Ishikawa (cell line): Measurements from ENCODE around the gene GREB1L.

Experiments
- CEBPB ChIP-seq: IDR thresholded peaks from 2 replicates; pipeline ENCODE4 v1.6.1; 2012
- FOXM1 ChIP-seq: IDR thresholded peaks from 2 replicates; pipeline ENCODE4 v1.6.1; 2012; ENCODE audit warnings: low read depth, borderline replicate concordance
- TAF1 ChIP-seq: IDR thresholded peaks from 2 replicates; pipeline ENCODE4 v1.6.1; 2012; ENCODE audit warnings: low read depth, mild to moderate bottlenecking
- YY1 ChIP-seq: IDR thresholded peaks from 2 replicates; pipeline ENCODE4 v1.6.1; 2012; ENCODE audit warnings: low read depth
- ZBTB7A ChIP-seq: IDR thresholded peaks from 2 replicates; pipeline ENCODE4 v1.6.1; 2012; ENCODE audit warnings: low read depth
- TF ChIP-seq, protein P1 (sequence below): IDR thresholded peaks from 2 replicates; pipeline ENCODE4 v1.6.1; 2012; ENCODE audit warnings: low read depth, mild to moderate bottlenecking
- TF ChIP-seq, protein P2 (sequence below): IDR thresholded peaks from 2 replicates; pipeline ENCODE4 v1.6.1; 2012

DNA sequence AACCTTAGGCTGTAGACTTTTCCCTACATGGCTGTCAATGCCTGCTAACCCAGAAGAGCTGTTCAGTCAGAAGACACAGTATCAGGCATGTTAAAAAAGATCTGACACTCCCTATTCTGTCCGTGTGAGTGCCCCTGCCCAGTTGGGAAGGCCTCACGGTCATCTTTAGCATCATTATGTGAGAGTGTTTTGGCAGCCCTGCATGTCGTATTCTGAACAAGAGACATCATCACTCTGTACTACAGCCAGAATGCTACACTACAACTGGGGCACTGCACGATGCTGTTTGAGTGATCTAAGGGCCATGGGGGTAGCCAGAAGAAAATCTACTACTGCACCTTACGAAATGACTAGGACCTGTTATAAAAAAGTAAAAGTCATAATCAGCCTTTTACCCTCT lies 67.2 kb downstream of the GREB1L start:
- TF ChIP-seq, protein P1, sequence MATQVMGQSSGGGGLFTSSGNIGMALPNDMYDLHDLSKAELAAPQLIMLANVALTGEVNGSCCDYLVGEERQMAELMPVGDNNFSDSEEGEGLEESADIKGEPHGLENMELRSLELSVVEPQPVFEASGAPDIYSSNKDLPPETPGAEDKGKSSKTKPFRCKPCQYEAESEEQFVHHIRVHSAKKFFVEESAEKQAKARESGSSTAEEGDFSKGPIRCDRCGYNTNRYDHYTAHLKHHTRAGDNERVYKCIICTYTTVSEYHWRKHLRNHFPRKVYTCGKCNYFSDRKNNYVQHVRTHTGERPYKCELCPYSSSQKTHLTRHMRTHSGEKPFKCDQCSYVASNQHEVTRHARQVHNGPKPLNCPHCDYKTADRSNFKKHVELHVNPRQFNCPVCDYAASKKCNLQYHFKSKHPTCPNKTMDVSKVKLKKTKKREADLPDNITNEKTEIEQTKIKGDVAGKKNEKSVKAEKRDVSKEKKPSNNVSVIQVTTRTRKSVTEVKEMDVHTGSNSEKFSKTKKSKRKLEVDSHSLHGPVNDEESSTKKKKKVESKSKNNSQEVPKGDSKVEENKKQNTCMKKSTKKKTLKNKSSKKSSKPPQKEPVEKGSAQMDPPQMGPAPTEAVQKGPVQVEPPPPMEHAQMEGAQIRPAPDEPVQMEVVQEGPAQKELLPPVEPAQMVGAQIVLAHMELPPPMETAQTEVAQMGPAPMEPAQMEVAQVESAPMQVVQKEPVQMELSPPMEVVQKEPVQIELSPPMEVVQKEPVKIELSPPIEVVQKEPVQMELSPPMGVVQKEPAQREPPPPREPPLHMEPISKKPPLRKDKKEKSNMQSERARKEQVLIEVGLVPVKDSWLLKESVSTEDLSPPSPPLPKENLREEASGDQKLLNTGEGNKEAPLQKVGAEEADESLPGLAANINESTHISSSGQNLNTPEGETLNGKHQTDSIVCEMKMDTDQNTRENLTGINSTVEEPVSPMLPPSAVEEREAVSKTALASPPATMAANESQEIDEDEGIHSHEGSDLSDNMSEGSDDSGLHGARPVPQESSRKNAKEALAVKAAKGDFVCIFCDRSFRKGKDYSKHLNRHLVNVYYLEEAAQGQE: no peak
- TF ChIP-seq CEBPB (no peak), YY1 (no peak), ZBTB7A (no peak), FOXM1 (no peak), TAF1 (no peak)
- TF ChIP-seq, protein P2, sequence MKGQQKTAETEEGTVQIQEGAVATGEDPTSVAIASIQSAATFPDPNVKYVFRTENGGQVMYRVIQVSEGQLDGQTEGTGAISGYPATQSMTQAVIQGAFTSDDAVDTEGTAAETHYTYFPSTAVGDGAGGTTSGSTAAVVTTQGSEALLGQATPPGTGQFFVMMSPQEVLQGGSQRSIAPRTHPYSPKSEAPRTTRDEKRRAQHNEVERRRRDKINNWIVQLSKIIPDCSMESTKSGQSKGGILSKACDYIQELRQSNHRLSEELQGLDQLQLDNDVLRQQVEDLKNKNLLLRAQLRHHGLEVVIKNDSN: no peak
